OCI-LY1 (cell line): ENCODE data around the gene SPPL3.

Experiments
- H2AFZ ChIP-seq: fragments of 200-600 bp; sonication (generic), shearing (Covaris generic); 2 replicates; pipeline ENCODE4 v1.6.0; 2014; ENCODE audit warnings: antibody characterized with exemption, mild to moderate bottlenecking, low read length
- H3F3A ChIP-seq: fragments of 200-600 bp; sonication (generic), shearing (Covaris generic); 2 replicates; pipeline ENCODE4 v1.6.0; 2014; ENCODE audit warnings: mild to moderate bottlenecking, antibody characterized with exemption, low read length, moderate library complexity; ENCODE audit not compliant: insufficient read depth
- H3K27ac ChIP-seq: fragments of 200-600 bp; sonication (generic); 2 replicates; pipeline ENCODE4 v1.5.1; 2014; ENCODE audit warnings: low read length, mixed run types, mild to moderate bottlenecking, low read depth; ENCODE audit not compliant: poor library complexity, severe bottlenecking
- H3K27me3 ChIP-seq: fragments of 200-600 bp; sonication (generic); 2 replicates; pipeline ENCODE4 v1.6.0; 2014; ENCODE audit warnings: antibody characterized with exemption, mild to moderate bottlenecking, low read length, moderate library complexity; ENCODE audit not compliant: insufficient read depth
- H3K36me3 ChIP-seq: fragments of 200-600 bp; sonication (generic); 2 replicates; pipeline ENCODE4 v1.6.1; 2014; ENCODE audit warnings: mild to moderate bottlenecking, antibody characterized with exemption, low read length, moderate library complexity, mixed read lengths; ENCODE audit not compliant: insufficient read depth
- H3K4me1 ChIP-seq: fragments of 200-600 bp; sonication (generic); 2 replicates; pipeline ENCODE4 v1.5.1; 2014; ENCODE audit warnings: mild to moderate bottlenecking, low read length, moderate library complexity; ENCODE audit not compliant: insufficient read depth, severe bottlenecking
- H3K4me2 ChIP-seq: fragments of 200-600 bp; sonication (generic), shearing (Covaris generic); 2 replicates; pipeline ENCODE4 v1.6.1; 2014; ENCODE audit warnings: low read length
- H3K4me3 ChIP-seq: fragments of 200-600 bp; sonication (generic); 2 replicates; pipeline ENCODE4 v1.5.1; 2014; ENCODE audit warnings: low read length, low read depth, mild to moderate bottlenecking, mixed read lengths; ENCODE audit not compliant: poor library complexity, severe bottlenecking
- H3K79me2 ChIP-seq: fragments of 200-600 bp; shearing (Covaris generic); 2 replicates; pipeline ENCODE4 v1.6.1; 2016; ENCODE audit warnings: mixed run types, low read length, mixed read lengths; ENCODE audit not compliant: insufficient read depth
- H3K9ac ChIP-seq: fragments of 200-600 bp; sonication (generic), shearing (Covaris generic); 2 replicates; pipeline ENCODE4 v1.6.1; 2014; ENCODE audit warnings: mild to moderate bottlenecking, low read length, mixed read lengths
- H3K9me2 ChIP-seq: fragments of 200-600 bp; sonication (generic), shearing (Covaris generic); 2 replicates; pipeline ENCODE4 v1.6.1; 2014; ENCODE audit warnings: low read depth, mild to moderate bottlenecking, low read length, mixed read lengths
- H3K9me3 ChIP-seq: fragments of 200-600 bp; shearing (Covaris generic); 2 replicates; pipeline ENCODE4 v1.6.1; 2014; ENCODE audit warnings: low read length, mixed read lengths
- H4K20me1 ChIP-seq: fragments of 200-600 bp; sonication (generic), shearing (Covaris generic); 2 replicates; pipeline ENCODE4 v1.6.0; 2016; ENCODE audit warnings: mild to moderate bottlenecking, low read length; ENCODE audit not compliant: insufficient read depth
- CTCF ChIP-seq: fragments of 200-600 bp; sonication (generic), shearing (Covaris generic); IDR thresholded peaks from 2 replicates; pipeline ENCODE4 v1.5.1; 2017; ENCODE audit warnings: mild to moderate bottlenecking, antibody characterized with exemption, low read length, moderate library complexity, mixed read lengths
- EZH2 ChIP-seq: fragments of 200-600 bp; sonication (generic), shearing (Covaris generic); IDR thresholded peaks from 2 replicates; pipeline ENCODE4 v1.8.0; 2017; ENCODE audit warnings: borderline replicate concordance, mixed run types, mild to moderate bottlenecking, antibody characterized with exemption, low read length, moderate library complexity, mixed read lengths

SPPL3 gene

GRCh38 chr12:120892265-120892664 is 11.9 kb downstream of the SPPL3 start:
- no peak for TF ChIP-seq CTCF
- no peak for TF ChIP-seq EZH2

DNA sequence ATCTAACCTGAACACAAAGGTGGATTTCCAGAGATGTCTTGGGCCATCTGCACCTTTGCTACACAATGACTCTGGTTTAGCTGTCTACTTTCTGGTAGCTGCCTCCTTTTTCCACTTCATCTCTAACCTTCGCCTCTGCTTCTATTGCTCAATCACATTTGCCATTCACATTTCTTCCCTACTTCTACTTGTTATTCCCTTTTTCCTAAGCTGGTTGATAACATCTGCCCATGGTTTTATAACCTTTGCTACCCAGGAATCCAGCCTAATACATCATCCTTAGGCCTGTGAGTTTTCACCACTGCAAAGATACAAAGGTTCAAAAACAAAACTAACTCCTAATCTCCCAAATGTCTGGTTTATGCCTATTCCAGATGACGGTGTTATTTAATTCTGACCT is 13.2 kb downstream of the SPPL3 start:
- no peaks in the 10 kb centered on the region for H3K9me3 ChIP-seq
- H3K9ac ChIP-seq: no peak overlapping the region
- no peak overlapping the region for H3K27ac ChIP-seq
- no peak overlapping the region for H2AFZ ChIP-seq
- peaks cover 36% of the 10 kb centered on the region for H3K4me1 ChIP-seq
- H3K27me3 ChIP-seq: no peaks in the 10 kb centered on the region
- H3F3A ChIP-seq: no peaks in the 10 kb centered on the region
- no peaks in the 10 kb centered on the region for H3K9me2 ChIP-seq
- TF ChIP-seq CTCF (no peak), EZH2 (no peak)
- H3K36me3 ChIP-seq: peaks cover 11% of the 10 kb centered on the region; the same call in 1 of the 2 replicates
- no peak overlapping the region for H3K4me2 ChIP-seq
- H3K79me2 ChIP-seq: peaks cover 65% of the 10 kb centered on the region
- no peaks in the 10 kb centered on the region for H4K20me1 ChIP-seq
- no peak overlapping the region for H3K4me3 ChIP-seq

More at GRCh38 chr12:120892265-120892664, 11.9 kb downstream of the SPPL3 start:
- Histone ChIP-seq H3K79me2 (peaks cover 66% of the 10 kb centered on the region), H3K9me3 (no peaks in the 10 kb centered on the region), H3K4me3 (no peak overlapping the region), H3K36me3 (peaks cover 11% of the 10 kb centered on the region; the same call in 1 of the 2 replicates), H3K27ac (peak overlapping the region; percentile 6), H4K20me1 (no peaks in the 10 kb centered on the region), H3K9ac (no peak overlapping the region), H3K4me1 (peaks cover 33% of the 10 kb centered on the region), H2AFZ (no peak overlapping the region), H3K27me3 (no peaks in the 10 kb centered on the region), H3K9me2 (no peaks in the 10 kb centered on the region), H3K4me2 (peak overlapping the region; percentile 6; the same call in 1 of the 2 replicates), H3F3A (no peaks in the 10 kb centered on the region)

DNA sequence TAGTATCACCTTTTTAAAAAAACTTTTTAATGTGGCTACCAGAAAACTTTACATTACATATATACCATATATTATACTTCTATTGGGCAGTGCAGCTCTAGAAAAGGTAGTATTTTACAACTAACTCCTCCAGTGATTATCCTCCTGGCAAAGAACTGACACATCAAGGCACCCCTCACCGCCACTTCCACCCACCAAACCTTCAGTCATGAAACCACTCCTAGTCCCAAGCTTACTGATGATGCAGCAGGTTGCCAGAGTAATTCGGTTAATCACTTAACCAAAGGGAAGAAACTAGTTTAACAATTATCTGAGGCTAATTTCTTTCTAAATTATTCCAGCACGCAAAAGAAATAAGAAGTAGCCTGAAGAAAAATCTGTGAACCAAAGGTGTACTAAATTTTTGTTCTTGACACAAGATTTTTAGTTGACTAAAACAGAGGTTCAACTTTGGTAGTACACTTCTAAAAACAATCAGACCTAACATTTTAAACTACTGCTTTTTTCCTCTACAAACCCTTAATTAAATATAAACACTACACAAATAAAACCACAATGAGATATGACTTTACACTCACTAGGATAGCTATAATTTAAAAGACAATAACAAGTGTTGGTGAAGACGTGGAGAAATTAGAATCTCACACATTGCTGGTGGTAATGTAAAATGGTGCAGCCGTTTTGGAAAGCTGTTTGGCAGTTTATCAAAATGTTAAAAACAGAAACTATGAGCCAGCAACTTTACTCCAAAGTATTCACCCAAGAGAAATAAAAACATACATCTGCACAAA is 16.7 kb downstream of the SPPL3 start:
- Histone ChIP-seq H3K9me3 (no peaks in the 10 kb centered on the region), H3K4me3 (no peak overlapping the region), H3K27me3 (no peaks in the 10 kb centered on the region), H2AFZ (no peak overlapping the region), H4K20me1 (no peaks in the 10 kb centered on the region), H3K4me2 (no peak overlapping the region), H3K79me2 (peaks cover 80% of the 10 kb centered on the region), H3K9ac (no peak overlapping the region), H3K4me1 (peaks cover 29% of the 10 kb centered on the region), H3F3A (no peaks in the 10 kb centered on the region), H3K36me3 (no peaks in the 10 kb centered on the region), H3K27ac (no peak overlapping the region), H3K9me2 (no peaks in the 10 kb centered on the region)
- TF ChIP-seq EZH2 (no peak), CTCF (no peak)
